ENCODE measurements around the gene KANSL1. TPM values are rescaled to one million over a fixed set of nuclear protein-coding genes. Genes with fewer than 3 reads are reported as not detected.
"Not testable (repeated sequence)": the region's sequence is repeated elsewhere in the genome, so short reads cannot be mapped to it uniquely, and the experiment has no call there.

KANSL1 gene
- total RNA-seq, 2 donors from 2014 or later, result 73.5 to 130 TPM

GRCh38 chr17:46013502-46014165 is 179.6 kb downstream of the KANSL1 start:
- Mint-ChIP-seq H3K4me3 (no peak overlapping the region), H3K36me3 (ENCODE audit: insufficient read depth in 2 of 2) (no peaks in the 10 kb centered on the region), H3K27ac (no peak overlapping the region)

GRCh38 chr17:46013127-46013501 is 180.1 kb downstream of the KANSL1 start:
- DNase-seq (no peak), ATAC-seq (replicated peaks in 1 of 2) (peak in 1 of 2 donors; percentile 29)
- H3K27me3 Mint-ChIP-seq (ENCODE audit: low read depth), result no peaks in the 10 kb centered on the region
- no peak overlapping the region for H3K27ac Mint-ChIP-seq
- H3K4me3 Mint-ChIP-seq, result no peak overlapping the region
- H3K9me3 Mint-ChIP-seq, result no peaks in the 10 kb centered on the region
- no peaks in the 10 kb centered on the region for H3K4me1 Mint-ChIP-seq (ENCODE audit: low read depth)
- H3K36me3 Mint-ChIP-seq (ENCODE audit: insufficient read depth in 2 of 2), result no peaks in the 10 kb centered on the region

More at GRCh38 chr17:46013502-46014165, 179.6 kb downstream of the KANSL1 start:
- ATAC-seq (replicated peaks in 1 of 2), result no peak
- no peak for DNase-seq
- Mint-ChIP-seq H3K27me3 (ENCODE audit: low read depth) (no peaks in the 10 kb centered on the region), H3K9me3 (peaks cover 0 to 1% of the 10 kb centered on the region in 2 donors), H3K4me1 (ENCODE audit: low read depth) (no peaks in the 10 kb centered on the region)

- Mint-ChIP-seq H3K9me3 (no peaks in the 10 kb centered on the region), H3K27me3 (ENCODE audit: low read depth) (no peaks in the 10 kb centered on the region), H3K27ac (no peak overlapping the region), H3K36me3 (ENCODE audit: insufficient read depth in 2 of 2) (no peaks in the 10 kb centered on the region), H3K4me1 (ENCODE audit: low read depth) (no peaks in the 10 kb centered on the region), H3K4me3 (no peak overlapping the region)
- no peak for DNase-seq
- no peak for ATAC-seq (replicated peaks in 1 of 2)
Measured at GRCh38 chr17:46012506-46013079, 180.6 kb downstream of the KANSL1 start.

- H3K4me1 Mint-ChIP-seq (ENCODE audit: low read depth), result no peaks in the 10 kb centered on the region
- no peak for ATAC-seq (replicated peaks in 1 of 2)
- no peak for DNase-seq
- H3K9me3 Mint-ChIP-seq, result no peaks in the 10 kb centered on the region
- H3K4me3 Mint-ChIP-seq, result no peak overlapping the region
- no peaks in the 10 kb centered on the region for H3K27me3 Mint-ChIP-seq (ENCODE audit: low read depth)
- no peaks in the 10 kb centered on the region for H3K36me3 Mint-ChIP-seq (ENCODE audit: insufficient read depth in 2 of 2)
- no peak overlapping the region for H3K27ac Mint-ChIP-seq
Measured at GRCh38 chr17:46011711-46012505, 181.3 kb downstream of the KANSL1 start.

GRCh38 chr17:46010597-46011186 is 182.5 kb downstream of the KANSL1 start:
- no peaks in the 10 kb centered on the region for H3K4me1 Mint-ChIP-seq (ENCODE audit: low read depth)
- no peak overlapping the region for H3K4me3 Mint-ChIP-seq
- no peak for ATAC-seq (replicated peaks in 1 of 2)
- H3K36me3 Mint-ChIP-seq (ENCODE audit: insufficient read depth in 2 of 2), result no peaks in the 10 kb centered on the region
- no peak overlapping the region for H3K27ac Mint-ChIP-seq
- H3K27me3 Mint-ChIP-seq (ENCODE audit: low read depth), result peaks cover 6% of the 10 kb centered on the region
- no peak for DNase-seq
- H3K9me3 Mint-ChIP-seq, result no peaks in the 10 kb centered on the region

GRCh38 chr17:46009681-46010596 is 183.3 kb downstream of the KANSL1 start:
- H3K36me3 Mint-ChIP-seq (ENCODE audit: insufficient read depth in 2 of 2), result no peaks in the 10 kb centered on the region
- DNase-seq (no peak), ATAC-seq (replicated peaks in 1 of 2) (no peak)

GRCh38 chr17:46008591-46008990 is 184.6 kb downstream of the KANSL1 start:
- DNase-seq (no peak), ATAC-seq (replicated peaks in 1 of 2) (no peak)
- Mint-ChIP-seq H3K4me3 (no peak overlapping the region), H3K27me3 (ENCODE audit: low read depth) (peaks cover 6% of the 10 kb centered on the region), H3K9me3 (no peaks in the 10 kb centered on the region), H3K4me1 (ENCODE audit: low read depth) (no peaks in the 10 kb centered on the region), H3K36me3 (ENCODE audit: insufficient read depth in 2 of 2) (no peaks in the 10 kb centered on the region), H3K27ac (no peak overlapping the region)

More at GRCh38 chr17:46009681-46010596, 183.3 kb downstream of the KANSL1 start:
- Mint-ChIP-seq H3K4me1 (ENCODE audit: low read depth) (no peaks in the 10 kb centered on the region), H3K27ac (no peak overlapping the region), H3K9me3 (no peaks in the 10 kb centered on the region), H3K4me3 (no peak overlapping the region), H3K27me3 (ENCODE audit: low read depth) (peaks cover 6% of the 10 kb centered on the region)

GRCh38 chr17:46007461-46007965 is 185.7 kb downstream of the KANSL1 start:
- H3K27ac Mint-ChIP-seq, result no peak overlapping the region
- H3K4me3 Mint-ChIP-seq, result no peak overlapping the region
- no peaks in the 10 kb centered on the region for H3K4me1 Mint-ChIP-seq (ENCODE audit: low read depth)
- peaks cover 6% of the 10 kb centered on the region for H3K27me3 Mint-ChIP-seq (ENCODE audit: low read depth)
- H3K36me3 Mint-ChIP-seq (ENCODE audit: insufficient read depth in 2 of 2), result no peaks in the 10 kb centered on the region
- no peak for ATAC-seq (replicated peaks in 1 of 2)
- no peaks in the 10 kb centered on the region for H3K9me3 Mint-ChIP-seq
- no peak for DNase-seq

GRCh38 chr17:46006082-46006481 is 187.1 kb downstream of the KANSL1 start:
- H3K4me3 Mint-ChIP-seq; H3K36me3 Mint-ChIP-seq (ENCODE audit: insufficient read depth in 2 of 2); ATAC-seq (replicated peaks in 1 of 2); H3K9me3 Mint-ChIP-seq; H3K4me1 Mint-ChIP-seq (ENCODE audit: low read depth); H3K27me3 Mint-ChIP-seq (ENCODE audit: low read depth); DNase-seq; H3K27ac Mint-ChIP-seq: not testable (repeated sequence)

GRCh38 chr17:46003907-46004748 is 189.1 kb downstream of the KANSL1 start:
- ATAC-seq (replicated peaks in 1 of 2), result no peak
- Mint-ChIP-seq H3K36me3 (ENCODE audit: insufficient read depth in 2 of 2) (no peaks in the 10 kb centered on the region), H3K9me3 (no peaks in the 10 kb centered on the region), H3K4me3 (no peak overlapping the region), H3K27me3 (ENCODE audit: low read depth) (peaks cover 6% of the 10 kb centered on the region), H3K27ac (no peak overlapping the region), H3K4me1 (ENCODE audit: low read depth) (no peaks in the 10 kb centered on the region)
- no peak for DNase-seq

- Mint-ChIP-seq H3K9me3 (no peaks in the 10 kb centered on the region), H3K36me3 (ENCODE audit: insufficient read depth in 2 of 2) (no peaks in the 10 kb centered on the region), H3K4me1 (ENCODE audit: low read depth) (no peaks in the 10 kb centered on the region), H3K27ac (no peak overlapping the region), H3K4me3 (no peak overlapping the region), H3K27me3 (ENCODE audit: low read depth) (peaks cover 6% of the 10 kb centered on the region)
- DNase-seq, result no peak
- peak; percentile 23 to 24 for ATAC-seq (replicated peaks in 1 of 2)
Measured at GRCh38 chr17:46002973-46003316, 190.3 kb downstream of the KANSL1 start.
